Ishikawa (cell line): Measurements from ENCODE around the gene CEP63.

Experiments used
- CREB1 ChIP-seq: IDR thresholded peaks from 2 replicates; pipeline ENCODE4 v1.6.1; 2012; ENCODE audit warnings: low read depth
- EGR1 ChIP-seq: IDR thresholded peaks from 2 replicates; pipeline ENCODE4 v1.6.1; 2012
- EP300 ChIP-seq: IDR thresholded peaks from 2 replicates; pipeline ENCODE4 v1.6.1; 2012; ENCODE audit warnings: borderline replicate concordance
- RAD21 ChIP-seq: IDR thresholded peaks from 2 replicates; pipeline ENCODE4 v1.6.1; 2012; ENCODE audit warnings: low read depth
- REST ChIP-seq: IDR thresholded peaks from 2 replicates; pipeline ENCODE4 v1.6.1; 2012; ENCODE audit warnings: low read depth, mild to moderate bottlenecking
- TAF1 ChIP-seq: IDR thresholded peaks from 2 replicates; pipeline ENCODE4 v1.6.1; 2012; ENCODE audit warnings: low read depth, mild to moderate bottlenecking
- YY1 ChIP-seq: IDR thresholded peaks from 2 replicates; pipeline ENCODE4 v1.6.1; 2012; ENCODE audit warnings: low read depth

GRCh38 chr3:134485075-134485717 is 661 bp upstream of the CEP63 start:
- TF ChIP-seq EGR1 (no peak), RAD21 (no peak), REST (no peak), CREB1 (no peak), EP300 (no peak), TAF1 (no peak), YY1 (no peak)
